ENCODE measurements around the gene PCSK6.

Gene PCSK6

DNA sequence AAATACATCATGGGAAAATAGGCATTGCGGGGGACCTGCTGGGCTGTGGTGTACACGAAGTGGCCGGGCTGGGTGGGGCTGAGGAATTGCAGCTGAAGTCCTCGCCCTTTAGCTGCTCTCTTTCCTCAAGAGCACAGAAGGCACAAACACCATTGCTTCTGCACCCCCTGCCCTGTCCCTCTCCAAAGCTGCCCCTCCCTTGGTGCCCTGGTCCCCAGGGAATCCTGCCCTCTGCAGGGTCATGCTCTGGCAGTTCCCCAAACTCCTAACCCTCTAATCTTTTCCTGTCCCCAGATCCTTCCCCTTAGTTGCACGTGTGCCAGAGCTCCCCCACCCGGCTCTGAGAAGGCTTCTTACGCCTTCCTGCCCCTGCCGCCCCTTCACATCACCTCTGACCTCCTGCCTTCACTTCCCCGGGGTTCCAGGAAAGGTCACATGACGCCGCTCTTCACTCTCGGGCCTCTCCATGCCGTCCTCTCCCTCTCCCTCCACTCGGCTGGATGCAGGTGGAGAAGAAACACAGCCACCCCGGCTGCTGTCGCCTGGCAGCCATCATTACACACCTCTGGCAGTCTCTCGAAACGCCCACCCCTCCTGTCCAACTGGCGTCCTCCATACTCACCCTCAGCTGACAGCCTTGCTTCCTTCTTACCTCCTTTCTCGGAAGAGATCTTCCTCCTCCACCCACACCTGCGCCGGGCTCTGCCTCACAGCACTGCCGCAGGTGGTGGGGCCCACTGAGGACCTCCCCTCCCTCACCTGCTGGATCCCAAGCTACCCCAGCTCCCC is 6.9 kb upstream of the PCSK6 start:
- Histone ChIP-seq H3K36me3 (ENCODE audit: control insufficient read depth, insufficient read depth, low read length, severe bottlenecking) (no peaks in the 10 kb centered on the region), H3K4me3 (ENCODE audit: low read length) (no peak overlapping the region), H3K9ac (ENCODE audit: low read length) (no peak overlapping the region), H3K9me3 (ENCODE audit: control insufficient read depth, low read length) (no peaks in the 10 kb centered on the region), H3K4me1 (ENCODE audit: control insufficient read depth, insufficient read depth, low read length) (peaks cover 7% of the 10 kb centered on the region), H3K27me3 (replicated peaks; ENCODE audit: control insufficient read depth, insufficient read depth, low read length) (peaks cover 40% of the 10 kb centered on the region)
- no peak for DNase-seq (ENCODE audit: low read depth)

- peaks cover 4% of the 10 kb centered on the region for H3K4me1 ChIP-seq (ENCODE audit: control insufficient read depth, insufficient read depth, low read length)
- H3K27me3 ChIP-seq (replicated peaks; ENCODE audit: control insufficient read depth, insufficient read depth, low read length): peaks cover 40% of the 10 kb centered on the region
- H3K36me3 ChIP-seq (ENCODE audit: control insufficient read depth, insufficient read depth, low read length, severe bottlenecking): no peaks in the 10 kb centered on the region
- no peaks in the 10 kb centered on the region for H3K9me3 ChIP-seq (ENCODE audit: control insufficient read depth, low read length)
- H3K9ac ChIP-seq (ENCODE audit: low read length): no peak overlapping the region
- H3K4me3 ChIP-seq (ENCODE audit: low read length): no peak overlapping the region
- DNase-seq (ENCODE audit: low read depth): no peak
These were observed 6.1 kb upstream of the PCSK6 start for GRCh38 chr15:101495334-101496197.

DNA sequence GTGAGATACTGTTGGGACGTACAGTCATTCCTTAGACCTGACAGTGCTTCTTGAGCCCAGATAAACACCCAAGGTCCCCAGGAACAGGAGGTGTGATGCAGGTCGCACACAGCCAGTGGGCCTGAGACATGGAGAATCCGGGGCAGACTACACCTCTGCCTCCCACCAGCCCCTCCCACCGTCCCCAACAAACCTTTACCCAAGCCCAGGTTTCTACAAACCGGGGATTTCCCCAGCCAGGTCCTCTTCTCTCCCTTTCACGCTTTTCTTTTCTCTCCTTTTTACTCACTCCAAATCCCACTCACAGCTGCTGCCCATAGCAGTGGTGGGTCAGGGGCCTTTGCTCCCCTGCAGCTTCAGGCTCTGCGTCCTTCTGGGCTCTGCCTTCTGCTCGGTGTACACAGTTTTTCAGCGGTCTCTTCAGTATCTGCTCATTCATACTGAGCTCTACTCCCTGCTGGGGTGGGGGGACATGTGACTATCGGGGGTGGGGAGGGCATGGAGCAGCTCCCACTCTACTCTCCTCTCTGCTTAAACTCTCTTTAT is 4.8 kb upstream of the PCSK6 start:
- no peak for DNase-seq (ENCODE audit: low read depth)
- Histone ChIP-seq H3K9ac (ENCODE audit: low read length) (no peak overlapping the region), H3K9me3 (ENCODE audit: control insufficient read depth, low read length) (no peaks in the 10 kb centered on the region), H3K4me3 (ENCODE audit: low read length) (no peak overlapping the region), H3K27me3 (replicated peaks; ENCODE audit: control insufficient read depth, insufficient read depth, low read length) (peaks cover 40% of the 10 kb centered on the region), H3K36me3 (ENCODE audit: control insufficient read depth, insufficient read depth, low read length, severe bottlenecking) (no peaks in the 10 kb centered on the region), H3K4me1 (ENCODE audit: control insufficient read depth, insufficient read depth, low read length) (peaks cover 4% of the 10 kb centered on the region)

- peaks cover 44% of the 10 kb centered on the region for H3K27me3 ChIP-seq (replicated peaks; ENCODE audit: control insufficient read depth, insufficient read depth, low read length)
- H3K4me3 ChIP-seq (ENCODE audit: low read length): no peak overlapping the region
- DNase-seq (ENCODE audit: low read depth): no peak
- H3K9ac ChIP-seq (ENCODE audit: low read length): no peak overlapping the region
- no peaks in the 10 kb centered on the region for H3K36me3 ChIP-seq (ENCODE audit: control insufficient read depth, insufficient read depth, low read length, severe bottlenecking)
- H3K9me3 ChIP-seq (ENCODE audit: control insufficient read depth, low read length): no peaks in the 10 kb centered on the region
- H3K4me1 ChIP-seq (ENCODE audit: control insufficient read depth, insufficient read depth, low read length): peaks cover 4% of the 10 kb centered on the region
These were observed 3.5 kb upstream of the PCSK6 start for GRCh38 chr15:101492766-101493692.

DNA sequence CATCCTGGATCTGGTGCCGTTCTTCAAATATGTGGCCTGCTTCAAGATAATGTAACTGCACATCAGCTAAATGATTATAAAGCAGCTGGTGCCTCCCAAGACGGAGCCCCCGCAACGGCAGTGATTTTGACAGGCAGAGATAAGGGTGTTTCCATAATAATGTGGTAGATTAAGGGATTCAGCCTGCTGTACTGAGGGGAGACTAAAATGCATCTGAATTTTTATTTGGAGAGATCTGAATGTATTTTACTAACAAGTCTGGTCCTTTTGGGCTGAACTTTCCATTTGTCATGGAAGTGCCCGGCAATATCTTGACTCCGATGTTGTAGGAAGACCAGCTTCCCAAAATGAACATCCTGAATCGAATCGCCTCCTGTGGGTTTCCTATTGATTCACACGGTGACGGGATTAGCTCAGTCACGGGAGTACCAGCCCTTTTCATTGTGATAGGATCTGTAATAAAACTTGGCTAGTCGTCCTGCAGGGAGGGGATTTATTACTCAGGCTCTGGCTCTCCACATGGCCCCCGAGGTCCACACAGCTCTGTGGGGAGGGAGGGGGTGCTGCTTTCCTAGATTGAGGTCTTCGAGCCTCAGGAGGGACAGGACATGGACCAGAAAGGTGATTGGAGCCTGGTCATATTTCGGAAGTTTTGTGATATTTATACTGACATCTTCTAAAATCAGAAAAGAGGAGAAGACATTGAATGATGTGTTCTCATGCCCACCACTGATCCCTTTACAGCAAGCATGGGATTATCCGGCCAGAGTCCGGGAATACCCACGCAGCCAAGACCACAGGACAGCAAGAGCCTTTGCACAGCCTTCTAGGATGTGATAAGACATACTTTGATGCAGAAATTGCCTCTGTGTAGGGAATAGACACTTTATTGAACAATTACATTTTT is 2.5 kb upstream of the PCSK6 start:
- no peaks in the 10 kb centered on the region for H3K36me3 ChIP-seq (ENCODE audit: control insufficient read depth, insufficient read depth, low read length, severe bottlenecking)
- no peak overlapping the region for H3K9ac ChIP-seq (ENCODE audit: low read length)
- peaks cover 4% of the 10 kb centered on the region for H3K4me1 ChIP-seq (ENCODE audit: control insufficient read depth, insufficient read depth, low read length)
- no peaks in the 10 kb centered on the region for H3K9me3 ChIP-seq (ENCODE audit: control insufficient read depth, low read length)
- no peak for DNase-seq (ENCODE audit: low read depth)
- peaks cover 50% of the 10 kb centered on the region for H3K27me3 ChIP-seq (replicated peaks; ENCODE audit: control insufficient read depth, insufficient read depth, low read length)
- no peak overlapping the region for H3K4me3 ChIP-seq (ENCODE audit: low read length)

DNA sequence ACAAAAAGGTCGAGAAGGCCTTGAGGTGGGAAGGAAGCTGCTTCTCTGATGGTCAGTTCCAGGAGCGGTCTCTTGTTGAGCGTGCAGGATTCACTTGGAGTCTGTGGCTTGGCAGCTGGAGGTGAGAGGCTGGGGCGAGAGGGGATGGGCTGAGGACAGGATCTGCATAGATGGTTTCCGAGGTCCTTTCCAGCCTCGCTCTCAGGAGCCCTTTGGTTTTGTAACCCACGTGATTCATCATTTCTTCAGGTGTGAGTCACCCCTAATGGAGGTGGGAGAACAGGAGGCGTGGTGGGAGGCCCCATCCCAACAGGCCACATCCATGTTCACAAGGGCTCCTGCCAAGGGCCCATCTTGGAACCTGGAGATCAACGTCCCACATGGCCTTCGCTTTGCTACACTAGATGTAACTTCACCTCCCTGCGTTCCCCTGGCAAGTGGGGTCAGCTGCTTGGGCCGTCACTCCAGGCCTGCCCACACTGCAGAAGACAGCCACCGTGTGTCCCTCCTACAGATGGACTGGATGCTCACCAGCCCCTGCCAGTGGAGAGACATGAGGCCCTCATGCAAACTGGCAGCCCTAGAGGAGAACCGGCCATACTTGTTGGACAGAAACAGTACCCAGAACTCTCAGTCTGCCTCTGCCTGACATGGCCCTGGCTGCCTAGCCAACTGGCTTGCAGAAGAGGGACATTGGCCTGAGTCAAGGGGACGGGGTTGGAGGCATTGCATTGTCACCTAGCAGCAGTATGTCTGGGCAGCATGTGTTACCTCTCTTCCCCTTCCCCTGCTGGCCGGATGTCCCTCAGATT is 1.6 kb upstream of the PCSK6 start:
- Histone ChIP-seq H3K9me3 (ENCODE audit: control insufficient read depth, low read length) (no peaks in the 10 kb centered on the region), H3K4me1 (ENCODE audit: control insufficient read depth, insufficient read depth, low read length) (peaks cover under 1% of the 10 kb centered on the region), H3K36me3 (ENCODE audit: control insufficient read depth, insufficient read depth, low read length, severe bottlenecking) (no peaks in the 10 kb centered on the region), H3K9ac (ENCODE audit: low read length) (no peak overlapping the region), H3K27me3 (replicated peaks; ENCODE audit: control insufficient read depth, insufficient read depth, low read length) (peaks cover 41% of the 10 kb centered on the region), H3K4me3 (ENCODE audit: low read length) (no peak overlapping the region)
- DNase-seq (ENCODE audit: low read depth): no peak

GRCh38 chr15:101490408-101490891 is 943 bp upstream of the PCSK6 start:
- Histone ChIP-seq H3K36me3 (ENCODE audit: control insufficient read depth, insufficient read depth, low read length, severe bottlenecking) (no peaks in the 10 kb centered on the region), H3K9me3 (ENCODE audit: control insufficient read depth, low read length) (no peaks in the 10 kb centered on the region), H3K4me1 (ENCODE audit: control insufficient read depth, insufficient read depth, low read length) (no peaks in the 10 kb centered on the region), H3K27me3 (replicated peaks; ENCODE audit: control insufficient read depth, insufficient read depth, low read length) (peaks cover 34% of the 10 kb centered on the region), H3K9ac (ENCODE audit: low read length) (no peak overlapping the region), H3K4me3 (ENCODE audit: low read length) (no peak overlapping the region)
- no peak for DNase-seq (ENCODE audit: low read depth)

DNA sequence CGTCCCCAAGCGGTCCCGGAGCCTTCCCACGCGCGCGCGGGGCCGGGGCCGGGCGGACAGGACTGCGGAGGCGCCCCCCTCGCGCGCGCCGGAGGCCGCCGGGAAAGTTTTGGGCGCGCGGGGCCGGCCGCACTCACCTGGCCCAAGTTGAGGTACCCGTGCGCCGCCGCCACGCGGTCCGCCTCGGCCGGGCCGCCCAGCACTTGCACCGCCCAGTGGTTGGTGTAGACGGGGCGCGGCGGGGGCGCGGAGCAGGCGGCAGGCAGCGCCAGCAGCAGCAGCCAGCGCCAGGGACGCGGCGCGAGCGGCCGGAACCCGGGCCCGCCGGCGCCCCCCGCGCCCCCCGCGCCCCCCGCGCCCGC is 289 bp downstream of the PCSK6 start:
- Histone ChIP-seq H3K4me3 (ENCODE audit: low read length) (no peak overlapping the region), H3K4me1 (ENCODE audit: control insufficient read depth, insufficient read depth, low read length) (no peaks in the 10 kb centered on the region), H3K27me3 (replicated peaks; ENCODE audit: control insufficient read depth, insufficient read depth, low read length) (peaks cover 24% of the 10 kb centered on the region), H3K9ac (ENCODE audit: low read length) (no peak overlapping the region), H3K9me3 (ENCODE audit: control insufficient read depth, low read length) (no peaks in the 10 kb centered on the region), H3K36me3 (ENCODE audit: control insufficient read depth, insufficient read depth, low read length, severe bottlenecking) (no peaks in the 10 kb centered on the region)
- DNase-seq (ENCODE audit: low read depth): peak; percentile 9

- DNase-seq (ENCODE audit: low read depth): no peak
- Histone ChIP-seq H3K4me3 (ENCODE audit: low read length) (no peak overlapping the region), H3K9ac (ENCODE audit: low read length) (no peak overlapping the region), H3K9me3 (ENCODE audit: control insufficient read depth, low read length) (no peaks in the 10 kb centered on the region), H3K36me3 (ENCODE audit: control insufficient read depth, insufficient read depth, low read length, severe bottlenecking) (no peaks in the 10 kb centered on the region), H3K27me3 (replicated peaks; ENCODE audit: control insufficient read depth, insufficient read depth, low read length) (peaks cover 22% of the 10 kb centered on the region), H3K4me1 (ENCODE audit: control insufficient read depth, insufficient read depth, low read length) (no peaks in the 10 kb centered on the region)
These were observed 975 bp downstream of the PCSK6 start for GRCh38 chr15:101488300-101489164.
